ENCODE results near the gene INPP5B.
A peak's percentile ranks its signal among the peaks of the same experiment; 100 is the strongest.

INPP5B gene

DNA sequence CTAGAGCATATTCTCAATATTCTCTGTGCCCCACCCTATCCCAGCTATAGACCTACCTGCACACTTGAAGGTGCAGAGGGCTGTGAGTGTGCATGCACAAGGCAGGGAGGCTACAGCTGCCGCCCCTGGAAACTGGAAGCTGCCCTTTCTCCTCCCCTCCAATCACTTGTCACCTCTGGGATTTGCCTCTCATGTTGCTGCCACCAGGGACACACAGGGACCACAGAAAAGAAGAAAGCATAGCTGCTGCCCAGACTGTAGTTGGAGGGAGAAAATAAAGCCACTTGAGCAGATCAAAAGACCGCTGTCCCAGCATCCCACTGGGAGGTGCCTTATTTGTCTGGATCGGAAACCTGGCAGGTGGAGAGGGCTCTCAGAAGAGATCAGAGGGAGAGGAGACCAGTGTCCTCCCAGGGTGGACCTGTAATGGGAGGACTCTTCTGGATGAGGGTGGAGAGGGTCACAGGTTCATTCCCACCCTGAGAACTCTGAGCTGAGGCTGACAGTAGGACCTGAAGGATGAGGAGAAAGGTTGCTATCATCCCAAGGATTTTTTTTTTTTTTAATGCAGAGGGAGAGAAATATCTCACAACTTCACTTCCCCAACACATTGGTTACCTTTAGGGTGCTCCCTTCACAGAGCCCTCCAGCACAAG is 7.6 kb upstream of the INPP5B start:
- Mint-ChIP-seq H3K4me1 (ENCODE audit: low read depth) (peaks cover 25% of the 10 kb centered on the region), H3K36me3 (ENCODE audit: low read depth) (peaks cover 37% of the 10 kb centered on the region), H3K27ac (no peak overlapping the region), H3K4me3 (no peak overlapping the region), H3K27me3 (no peaks in the 10 kb centered on the region), H3K9me3 (no peaks in the 10 kb centered on the region)
- intact Hi-C loops (cut with micrococcal nuclease) = no loop called here

DNA sequence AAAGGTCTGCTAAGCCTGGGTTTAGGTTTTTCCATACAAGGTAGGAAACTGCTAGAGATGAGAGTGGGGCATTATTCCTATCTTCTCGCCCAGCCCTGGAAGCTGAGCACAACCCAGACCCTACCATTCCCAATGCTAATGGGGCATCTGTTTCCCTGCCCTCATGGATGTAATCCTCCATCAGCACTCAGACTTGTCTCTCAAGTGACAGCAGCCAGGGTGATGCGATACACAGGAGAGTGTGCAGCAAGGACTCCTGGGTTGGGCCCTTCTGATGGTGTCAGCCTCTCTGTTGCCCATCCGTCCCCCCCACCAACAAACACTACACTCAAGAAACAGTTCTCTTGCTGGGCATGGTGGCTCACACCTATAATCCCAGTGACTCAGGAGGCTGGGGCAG is 5.9 kb upstream of the INPP5B start:
- no peak overlapping the region for H3K4me3 Mint-ChIP-seq
- H3K27ac Mint-ChIP-seq = no peak overlapping the region
- peaks cover 20% of the 10 kb centered on the region for H3K36me3 Mint-ChIP-seq (ENCODE audit: low read depth)
- H3K4me1 Mint-ChIP-seq (ENCODE audit: low read depth) = peaks cover 36% of the 10 kb centered on the region
- no peaks in the 10 kb centered on the region for H3K9me3 Mint-ChIP-seq
- no peaks in the 10 kb centered on the region for H3K27me3 Mint-ChIP-seq
- intact Hi-C loops (cut with micrococcal nuclease) = no loop called here

DNA sequence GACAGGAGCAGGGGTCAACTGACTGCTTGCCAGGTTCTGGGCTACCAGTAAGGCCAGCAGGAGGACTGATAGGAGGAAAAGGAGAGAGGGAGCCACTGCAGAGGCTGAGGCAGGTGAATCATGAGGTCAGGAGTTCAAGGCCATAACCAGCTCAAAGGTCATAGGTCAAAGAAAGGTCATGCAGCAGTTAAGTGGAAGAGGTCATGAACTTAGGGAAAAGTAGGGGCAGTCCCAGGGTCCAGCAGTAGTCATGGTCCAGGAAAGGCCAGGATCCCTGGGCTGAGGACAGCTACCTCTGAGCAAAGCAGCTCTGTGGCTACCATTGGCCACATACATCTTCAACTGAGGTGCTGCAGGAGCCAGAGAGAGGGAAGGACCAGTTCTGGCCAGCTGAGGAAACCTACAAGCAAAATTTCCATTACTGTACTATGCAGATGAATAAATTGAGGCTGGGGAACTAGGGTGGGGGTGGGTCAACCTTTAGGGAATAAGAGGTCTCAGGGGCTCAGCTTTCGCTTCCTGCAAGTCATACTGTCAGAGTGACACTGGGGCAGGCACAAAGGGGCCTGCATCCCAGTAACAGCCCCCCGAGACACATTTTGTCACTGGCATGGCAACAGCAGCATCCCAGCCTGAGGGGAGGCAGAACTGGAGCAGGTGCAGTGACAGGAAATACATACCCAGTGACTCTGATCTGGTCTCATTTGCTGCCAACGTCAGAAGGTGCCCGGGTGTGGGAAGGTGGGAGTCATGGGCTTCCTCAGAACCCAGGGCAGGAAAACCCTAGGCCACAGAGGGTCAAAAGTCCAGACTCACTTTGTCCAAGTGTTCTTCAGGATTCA is 5.2 kb upstream of the INPP5B start:
- Mint-ChIP-seq H3K27ac (no peak overlapping the region), H3K36me3 (ENCODE audit: low read depth) (peaks cover 14% of the 10 kb centered on the region), H3K9me3 (no peaks in the 10 kb centered on the region), H3K27me3 (no peaks in the 10 kb centered on the region), H3K4me1 (ENCODE audit: low read depth) (peaks cover 43% of the 10 kb centered on the region), H3K4me3 (no peak overlapping the region)
- intact Hi-C loops (cut with micrococcal nuclease) = no loop called here

DNA sequence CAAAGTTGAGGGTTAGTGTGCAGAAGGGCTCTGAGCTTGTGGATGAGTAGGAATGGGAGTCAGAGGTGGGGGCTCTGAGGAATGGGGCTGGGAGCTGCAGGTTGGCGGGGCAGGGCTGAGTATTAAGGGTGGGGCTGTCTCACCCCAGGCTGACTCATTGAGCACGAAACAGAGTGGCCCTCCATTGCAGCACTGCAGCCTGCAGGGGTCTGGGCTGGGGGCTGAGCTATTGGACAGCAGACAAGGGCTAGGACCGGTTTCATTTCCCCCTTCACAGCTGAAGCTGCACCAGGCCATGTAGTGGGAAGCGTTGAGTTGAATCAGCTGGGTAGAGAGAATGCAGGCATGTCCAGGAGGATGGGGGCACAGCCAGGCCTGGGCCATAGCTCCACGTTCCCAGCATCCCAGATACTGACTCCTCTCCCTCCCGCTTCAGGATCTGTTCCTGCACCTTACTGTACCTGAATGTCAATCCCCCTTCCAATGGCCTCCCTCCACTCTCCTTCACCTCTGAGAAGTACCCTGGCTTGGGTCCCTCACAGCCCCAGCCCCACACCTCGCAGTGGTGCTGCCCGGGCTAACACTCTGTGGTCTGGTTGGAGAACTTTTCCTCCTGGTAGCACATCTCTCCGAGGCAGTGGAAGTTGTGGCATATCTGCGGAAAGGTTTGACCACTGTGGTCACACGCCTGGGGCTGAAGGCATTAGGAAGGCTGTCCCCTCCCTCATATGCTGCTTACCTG is 4.4 kb upstream of the INPP5B start:
- peak overlapping the region; percentile 57 for H3K27ac Mint-ChIP-seq
- H3K36me3 Mint-ChIP-seq (ENCODE audit: low read depth) = peaks cover 14% of the 10 kb centered on the region
- no peaks in the 10 kb centered on the region for H3K27me3 Mint-ChIP-seq
- intact Hi-C loops (cut with micrococcal nuclease) = no loop called here
- peaks cover 51% of the 10 kb centered on the region for H3K4me1 Mint-ChIP-seq (ENCODE audit: low read depth)
- no peaks in the 10 kb centered on the region for H3K9me3 Mint-ChIP-seq
- H3K4me3 Mint-ChIP-seq = no peak overlapping the region

DNA sequence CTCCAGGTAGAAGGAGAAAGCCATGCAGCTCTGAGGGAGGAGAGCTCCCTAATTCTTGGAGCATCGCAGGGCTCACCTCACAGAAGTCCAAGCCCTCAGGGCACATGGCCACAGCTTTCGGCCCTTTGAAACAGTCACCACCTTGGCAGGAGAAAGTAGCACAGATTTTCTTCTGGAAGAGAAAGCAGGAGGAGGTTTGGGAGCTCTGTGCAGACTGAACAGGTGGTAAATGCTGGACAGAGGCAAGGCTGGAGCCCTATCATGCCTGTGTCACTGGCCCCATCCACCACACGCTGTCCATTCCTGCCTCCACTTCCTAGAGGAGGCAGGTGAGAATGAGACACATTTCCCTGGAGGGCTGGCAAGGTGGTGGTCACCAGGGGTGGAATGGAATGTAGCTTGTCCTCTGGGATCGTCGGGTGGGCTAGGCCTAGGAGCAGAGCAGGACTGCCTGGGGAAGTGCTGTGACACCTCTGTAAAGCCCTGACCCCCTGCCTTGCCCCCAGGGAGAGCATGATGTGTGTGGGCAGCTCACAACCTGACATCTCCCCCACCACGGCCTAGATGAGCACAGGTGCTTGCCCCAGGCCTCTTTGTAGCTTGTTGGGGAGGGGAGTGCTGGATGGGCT is 2.8 kb upstream of the INPP5B start:
- Mint-ChIP-seq H3K4me3 (no peak overlapping the region), H3K27ac (peak overlapping the region; percentile 97), H3K27me3 (no peaks in the 10 kb centered on the region), H3K36me3 (ENCODE audit: low read depth) (peaks cover 15% of the 10 kb centered on the region), H3K4me1 (ENCODE audit: low read depth) (peaks cover 64% of the 10 kb centered on the region), H3K9me3 (no peaks in the 10 kb centered on the region)
- intact Hi-C loops (cut with micrococcal nuclease) = no loop called here

DNA sequence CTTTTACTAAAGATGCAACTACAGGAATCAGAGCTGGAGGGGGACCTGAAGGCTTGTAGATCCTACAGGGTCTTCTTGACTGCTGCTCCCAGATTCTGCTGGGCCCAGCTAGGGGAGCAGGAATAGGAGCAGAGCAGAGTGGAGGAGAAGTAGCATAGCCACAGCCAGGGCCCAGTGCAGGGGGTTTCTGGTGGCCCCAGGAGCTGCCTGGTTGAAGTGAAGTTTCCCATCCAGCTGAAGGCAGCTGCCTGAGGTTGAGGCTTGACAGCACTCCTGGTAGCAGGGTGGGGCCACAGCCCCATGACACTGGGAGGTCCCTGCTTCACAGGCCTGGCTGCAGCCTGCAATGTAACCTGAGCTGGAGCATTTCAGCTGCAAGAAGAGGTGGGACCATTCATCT is 2.0 kb upstream of the INPP5B start:
- Mint-ChIP-seq H3K9me3 (no peaks in the 10 kb centered on the region), H3K27me3 (no peaks in the 10 kb centered on the region), H3K27ac (peak overlapping the region; percentile 97), H3K4me3 (no peak overlapping the region), H3K36me3 (ENCODE audit: low read depth) (peaks cover 23% of the 10 kb centered on the region), H3K4me1 (ENCODE audit: low read depth) (peaks cover 64% of the 10 kb centered on the region)
- intact Hi-C loops (cut with micrococcal nuclease) = no loop called here

DNA sequence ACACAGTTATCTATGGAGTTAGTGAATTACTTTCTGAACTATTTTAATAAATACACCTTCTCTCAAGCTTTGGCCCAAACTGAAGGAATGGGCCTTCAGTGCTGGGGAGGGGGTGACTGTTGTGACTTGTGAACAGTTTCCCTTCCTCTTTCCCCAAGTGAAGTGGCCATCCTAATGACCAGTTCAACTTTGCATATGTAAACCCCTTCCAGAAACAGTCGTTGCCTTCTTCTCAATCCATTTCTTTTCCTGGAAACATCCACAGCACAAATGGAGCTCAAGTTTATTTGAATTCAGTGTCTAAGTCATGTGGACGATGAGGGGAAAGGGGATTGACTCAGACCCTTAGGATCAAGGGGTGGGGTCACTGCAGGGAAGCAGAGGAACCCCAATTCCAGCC is 1.3 kb upstream of the INPP5B start:
- Mint-ChIP-seq H3K27ac (peak overlapping the region; percentile 97), H3K36me3 (ENCODE audit: low read depth) (peaks cover 30% of the 10 kb centered on the region), H3K4me1 (ENCODE audit: low read depth) (peaks cover 64% of the 10 kb centered on the region), H3K9me3 (no peaks in the 10 kb centered on the region), H3K27me3 (no peaks in the 10 kb centered on the region), H3K4me3 (no peak overlapping the region)
- intact Hi-C loops (cut with micrococcal nuclease) = no loop called here

DNA sequence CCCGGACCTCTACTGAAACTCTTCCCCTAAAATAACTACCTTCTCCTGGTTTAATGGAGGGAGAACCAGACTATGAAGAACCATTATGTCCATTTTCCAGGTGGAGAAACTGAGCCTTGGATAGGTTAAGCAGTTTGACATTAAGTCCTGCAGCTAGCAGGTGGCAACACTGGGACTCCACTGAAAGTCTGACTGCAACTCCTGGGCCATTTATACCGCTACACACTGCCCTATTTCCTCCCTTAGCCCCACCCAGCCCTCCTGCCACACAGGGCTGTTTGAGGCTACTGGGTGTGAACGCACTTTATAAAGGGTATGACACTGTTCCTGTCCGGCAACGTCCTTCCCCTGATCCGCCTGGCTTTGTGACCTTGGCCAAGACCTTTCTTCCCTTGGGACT is 511 bp upstream of the INPP5B start:
- peaks cover 64% of the 10 kb centered on the region for H3K4me1 Mint-ChIP-seq (ENCODE audit: low read depth)

DNA sequence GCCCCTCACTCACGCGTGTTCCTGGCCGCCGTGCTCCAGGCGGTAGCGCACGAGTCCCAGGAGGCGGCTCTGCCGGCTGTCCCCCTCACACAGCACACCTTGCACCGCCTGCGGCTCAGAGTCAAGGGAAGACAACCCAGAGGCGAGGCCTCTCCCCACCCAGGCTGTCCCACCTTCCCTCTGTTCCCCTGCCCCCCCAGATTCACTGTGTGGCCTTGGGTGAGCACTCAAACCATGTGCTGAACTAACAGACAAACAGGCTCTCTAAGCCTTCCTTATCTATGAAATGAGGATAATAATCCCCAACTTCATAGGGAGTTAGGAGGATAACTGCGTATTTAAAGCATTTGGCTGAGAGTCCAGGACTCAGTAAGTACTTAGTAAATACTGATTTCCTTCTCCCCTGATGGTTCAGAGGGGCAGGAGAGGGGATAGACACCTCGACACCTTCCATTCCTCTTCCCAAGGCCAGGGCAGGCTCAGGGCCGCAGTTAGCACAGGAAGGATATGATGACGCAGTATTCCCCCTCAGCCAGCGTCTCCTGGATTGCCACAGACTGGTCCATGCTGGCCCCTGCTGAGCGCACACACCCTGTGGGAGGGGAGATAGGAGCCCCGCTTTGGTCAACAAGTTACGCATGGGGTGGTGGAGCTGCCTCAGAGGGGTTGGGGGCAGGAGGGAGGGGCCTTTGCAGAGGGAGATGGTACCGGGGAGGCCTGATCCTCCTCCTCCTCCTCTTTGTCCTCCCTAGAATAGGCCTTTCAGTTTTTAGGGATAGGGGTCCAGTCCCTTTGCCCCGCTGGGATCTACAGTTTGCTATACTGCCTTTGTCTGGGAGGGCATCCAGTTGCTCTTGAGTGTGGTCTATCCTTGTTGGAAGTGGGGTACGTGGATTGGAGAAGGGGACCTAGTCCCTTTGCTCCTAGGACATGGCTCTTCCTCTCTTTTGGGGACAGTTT is 830 bp downstream of the INPP5B start:
- no peaks in the 10 kb centered on the region for H3K9me3 Mint-ChIP-seq
- intact Hi-C loops (cut with micrococcal nuclease) = no loop called here
- peaks cover 51% of the 10 kb centered on the region for H3K4me1 Mint-ChIP-seq (ENCODE audit: low read depth)

More for the DNA sequence above, 511 bp upstream of the INPP5B start:
- Mint-ChIP-seq H3K9me3 (no peaks in the 10 kb centered on the region), H3K27me3 (no peaks in the 10 kb centered on the region), H3K36me3 (ENCODE audit: low read depth) (peaks cover 38% of the 10 kb centered on the region), H3K27ac (peak overlapping the region; percentile 97), H3K4me3 (peak overlapping the region; percentile 98)
- intact Hi-C loops (cut with micrococcal nuclease) = no loop called here

DNA sequence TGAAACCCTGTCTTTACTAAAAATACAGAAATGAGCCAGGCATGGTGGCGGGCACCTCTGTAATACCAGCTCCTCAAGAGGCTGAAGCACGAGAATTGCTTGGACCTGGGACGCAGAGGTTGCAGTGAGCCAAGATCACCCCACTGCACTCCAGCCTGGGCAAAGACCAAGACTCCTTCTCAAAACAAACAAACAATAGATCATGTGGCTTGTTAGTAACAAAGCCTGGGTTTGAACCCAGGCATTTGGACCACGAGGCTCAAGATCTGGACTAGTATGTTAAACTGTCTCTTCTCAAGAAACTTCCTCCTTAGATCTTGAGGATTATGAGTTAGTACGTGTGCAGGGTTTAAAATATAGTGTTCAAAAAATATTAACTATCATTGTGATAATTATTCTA is 1.6 kb downstream of the INPP5B start:
- no peaks in the 10 kb centered on the region for H3K9me3 Mint-ChIP-seq
- H3K4me1 Mint-ChIP-seq (ENCODE audit: low read depth) = peaks cover 44% of the 10 kb centered on the region
- peaks cover 56% of the 10 kb centered on the region for H3K36me3 Mint-ChIP-seq (ENCODE audit: low read depth)
- no peak overlapping the region for H3K4me3 Mint-ChIP-seq
- intact Hi-C loops (cut with micrococcal nuclease) = no loop called here
- no peaks in the 10 kb centered on the region for H3K27me3 Mint-ChIP-seq
- H3K27ac Mint-ChIP-seq = no peak overlapping the region

More for the DNA sequence above, 830 bp downstream of the INPP5B start:
- Mint-ChIP-seq H3K36me3 (ENCODE audit: low read depth) (peaks cover 48% of the 10 kb centered on the region), H3K27ac (peak overlapping the region; percentile 97), H3K27me3 (no peaks in the 10 kb centered on the region), H3K4me3 (peak overlapping the region; percentile 98)

DNA sequence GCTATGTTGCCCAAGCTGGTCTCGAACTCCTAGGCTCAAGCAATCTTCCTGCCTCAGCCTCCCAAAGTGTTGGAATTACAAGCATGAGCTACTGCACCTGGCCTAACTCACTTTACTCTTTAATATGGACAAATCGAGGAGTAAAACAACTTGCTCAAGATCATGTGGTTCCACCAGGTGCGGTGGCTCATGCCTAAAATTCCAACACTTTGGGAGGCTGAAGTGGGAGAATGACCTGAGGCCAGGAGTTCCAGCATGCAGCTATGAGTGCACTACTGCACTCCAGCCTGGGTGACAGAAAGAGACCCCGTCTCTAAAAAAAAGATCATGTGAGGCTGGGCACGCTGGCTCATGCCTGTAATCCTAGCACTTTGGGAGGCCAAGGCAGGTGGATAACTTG is 2.0 kb downstream of the INPP5B start:
- intact Hi-C loops (cut with micrococcal nuclease) = no loop called here
- H3K4me1 Mint-ChIP-seq (ENCODE audit: low read depth) = peaks cover 40% of the 10 kb centered on the region
- H3K4me3 Mint-ChIP-seq = no peak overlapping the region

DNA sequence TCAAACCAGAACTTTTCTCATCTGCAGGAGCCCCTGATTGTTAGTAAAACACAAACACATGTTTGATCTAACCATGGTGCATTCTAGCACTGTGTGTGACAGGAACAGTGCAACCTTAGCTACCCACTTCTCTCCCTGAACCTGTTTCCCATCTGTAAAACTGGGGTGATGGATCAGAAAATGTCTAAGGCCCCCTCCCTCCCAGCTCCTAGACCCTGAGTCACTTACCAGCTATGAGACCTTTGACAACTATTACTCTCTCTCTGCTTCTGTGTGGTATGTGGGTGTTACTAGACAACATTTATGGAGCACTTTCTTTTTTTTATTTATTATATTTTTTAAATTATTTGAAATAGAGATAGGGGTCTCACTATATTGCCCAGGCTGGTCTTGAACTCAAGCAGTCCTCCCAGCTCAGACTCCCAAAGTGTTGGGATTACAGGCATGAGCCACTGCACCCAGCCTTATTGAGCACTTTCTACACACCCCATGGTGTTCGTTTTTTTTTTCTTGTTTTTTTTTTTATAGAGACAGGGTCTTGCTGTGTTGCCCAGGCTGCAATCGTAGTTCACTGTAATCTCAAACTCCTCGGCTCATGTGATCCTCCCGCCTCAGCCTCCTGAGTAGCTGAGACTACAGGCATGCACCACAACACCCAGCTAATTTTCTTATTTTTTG is 2.6 kb downstream of the INPP5B start:
- H3K4me1 Mint-ChIP-seq (ENCODE audit: low read depth) = peaks cover 39% of the 10 kb centered on the region
- no peaks in the 10 kb centered on the region for H3K9me3 Mint-ChIP-seq
- no peaks in the 10 kb centered on the region for H3K27me3 Mint-ChIP-seq
- no peak overlapping the region for H3K4me3 Mint-ChIP-seq
- intact Hi-C loops (cut with micrococcal nuclease) = no loop called here
- H3K27ac Mint-ChIP-seq = no peak overlapping the region
- H3K36me3 Mint-ChIP-seq (ENCODE audit: low read depth) = peaks cover 66% of the 10 kb centered on the region

More for the DNA sequence above, 2.0 kb downstream of the INPP5B start:
- peaks cover 60% of the 10 kb centered on the region for H3K36me3 Mint-ChIP-seq (ENCODE audit: low read depth)
- H3K27me3 Mint-ChIP-seq = no peaks in the 10 kb centered on the region
- H3K27ac Mint-ChIP-seq = no peak overlapping the region
- no peaks in the 10 kb centered on the region for H3K9me3 Mint-ChIP-seq
